LNCAP (cell line): ENCODE results near the gene SLC25A12.

Source experiments
- CTCF ChIP-seq: fragments of 450-650 bp; IDR thresholded peaks from 2 replicates; pipeline ENCODE4 v1.5.1; 2017; ENCODE audit warnings: mild to moderate bottlenecking

SLC25A12 gene

DNA sequence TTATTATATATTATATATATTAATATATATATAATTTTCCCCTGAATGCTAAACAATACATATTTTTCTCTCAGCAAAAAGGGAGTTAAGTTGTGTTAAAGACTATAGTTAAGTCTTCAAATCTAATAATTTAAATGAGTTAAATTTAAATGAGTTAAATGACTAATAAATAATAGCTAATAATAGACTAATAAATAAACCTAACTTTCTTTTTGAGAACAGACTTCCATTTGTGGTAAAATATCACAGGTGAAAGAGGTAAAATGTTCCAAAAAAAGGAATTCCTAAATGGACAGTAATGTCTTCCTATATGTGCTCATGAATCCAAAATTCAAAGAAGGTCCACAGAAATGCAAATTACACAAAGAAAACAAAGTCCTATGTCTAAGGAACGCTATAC is 74.6 kb downstream of the SLC25A12 start:
- TF ChIP-seq CTCF: no peak

DNA sequence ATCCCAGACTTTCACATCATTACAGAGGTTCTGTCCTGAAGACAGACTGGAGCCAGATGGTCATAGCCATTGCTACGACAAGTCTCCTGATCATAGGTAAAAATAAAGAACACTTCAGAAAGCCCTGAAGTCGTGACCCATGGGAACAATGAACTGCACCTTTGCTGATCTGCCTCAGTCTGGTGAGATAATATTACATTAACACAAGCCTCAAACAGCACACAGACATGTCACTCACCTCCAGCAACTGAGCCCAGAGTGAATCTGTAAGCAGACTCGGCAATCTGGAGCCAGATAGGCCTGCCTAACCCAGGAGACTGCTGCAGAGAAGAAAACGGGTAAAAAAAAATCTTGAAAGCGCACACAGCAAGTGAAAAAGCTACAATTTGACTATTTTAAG is 79.2 kb downstream of the SLC25A12 start:
- TF ChIP-seq CTCF: no peak

DNA sequence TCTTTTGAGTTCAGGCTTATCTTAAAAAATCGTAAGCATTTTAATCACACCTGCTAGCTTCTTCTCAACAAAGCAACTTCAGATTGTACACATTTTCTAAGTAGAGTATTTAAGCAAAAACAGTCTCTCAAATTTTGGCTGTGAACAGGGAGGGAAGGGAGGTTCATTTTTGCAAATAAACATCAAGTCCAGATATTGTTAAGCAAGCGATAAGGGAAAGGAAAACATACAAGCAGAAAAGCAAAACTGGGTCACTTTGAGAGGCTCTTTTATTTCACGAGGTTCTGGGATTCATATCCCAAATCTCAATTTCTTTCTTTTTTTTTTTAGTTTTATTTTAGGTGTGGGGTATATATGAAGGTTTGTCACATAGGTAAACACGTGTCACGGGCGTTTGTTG is 79.9 kb downstream of the SLC25A12 start:
- TF ChIP-seq CTCF: no peak

DNA sequence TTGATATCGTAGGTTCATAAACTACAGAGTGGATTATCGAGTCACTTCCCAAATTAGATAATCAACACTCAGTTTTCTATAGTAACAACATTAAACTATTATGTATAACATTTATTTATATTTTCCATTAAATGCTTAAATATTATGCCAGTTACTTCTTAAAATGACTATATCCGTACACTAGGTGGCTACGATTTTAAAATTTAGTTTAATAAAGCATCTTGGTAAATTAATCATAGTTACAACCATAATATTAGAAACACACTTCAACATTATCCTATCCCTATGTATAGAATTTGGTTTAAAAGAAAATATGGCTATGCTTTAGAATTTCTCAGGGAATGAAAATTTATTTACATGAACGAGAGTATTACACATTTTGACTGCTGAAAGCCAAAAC is 80.3 kb downstream of the SLC25A12 start:
- no peak for TF ChIP-seq CTCF

DNA sequence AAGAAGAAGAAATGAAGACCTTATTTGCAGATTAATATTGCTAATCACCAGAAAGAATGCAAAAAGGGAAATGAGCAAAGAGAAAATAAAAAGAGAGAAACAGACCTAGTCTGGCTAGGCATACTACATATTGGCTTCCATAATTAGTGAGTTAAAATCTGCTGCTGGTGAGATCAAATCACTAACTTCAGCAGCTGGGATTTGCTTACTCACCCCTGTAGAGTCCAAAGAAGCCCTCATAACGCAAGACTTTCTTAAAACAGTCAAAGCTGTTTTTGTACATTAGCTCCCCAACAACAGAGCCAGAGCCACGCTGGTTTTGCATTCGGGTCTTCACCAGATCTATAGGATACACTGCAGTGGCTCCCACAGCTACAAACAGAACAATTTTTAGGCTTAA is 80.9 kb downstream of the SLC25A12 start:
- TF ChIP-seq CTCF: no peak

GRCh38 chr2:171811245-171811628 is 82.8 kb downstream of the SLC25A12 start:
- TF ChIP-seq CTCF: peak; percentile 51; the same call in 1 of the 2 replicates

DNA sequence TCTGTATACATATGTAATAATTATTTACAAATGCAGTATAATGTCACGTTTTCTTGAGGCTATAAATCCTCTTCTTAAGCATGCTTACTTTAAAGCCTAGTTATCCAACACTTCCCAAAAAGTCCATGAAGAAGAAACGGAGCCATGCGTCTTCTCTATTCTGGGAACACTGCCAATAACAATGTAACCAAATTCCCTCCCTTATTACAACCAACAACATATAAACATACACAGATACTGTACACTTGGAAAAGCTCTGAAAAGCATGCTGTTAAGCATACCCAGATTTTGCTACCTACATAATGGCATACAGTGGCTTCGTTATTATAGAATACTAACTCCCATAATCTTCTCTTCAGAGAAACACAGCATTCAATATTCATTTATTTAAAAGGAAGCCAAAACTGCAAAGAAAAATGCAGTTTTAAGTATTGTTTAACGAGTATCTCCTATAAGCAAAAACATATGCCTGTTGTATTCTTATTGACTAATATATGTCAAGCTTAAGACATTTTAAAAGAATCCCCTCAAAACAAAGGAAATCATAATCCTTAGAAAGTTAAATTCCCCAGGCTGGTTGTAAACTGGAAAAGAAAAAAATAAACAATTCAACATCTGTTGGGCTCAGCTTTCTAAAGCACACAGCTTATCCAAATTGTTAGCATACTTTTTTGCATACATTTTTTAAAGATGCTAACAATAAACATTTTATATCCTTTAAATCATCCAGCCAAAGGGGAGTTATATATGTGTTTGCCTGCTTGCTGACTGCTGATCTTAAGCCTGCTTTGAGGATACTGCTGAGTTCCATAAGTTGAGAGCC is 83.4 kb downstream of the SLC25A12 start:
- TF ChIP-seq CTCF: no peak
